SK-N-SH (cell line): Measurements from ENCODE around the gene TMEM50A. TPM values are rescaled to one million over a fixed set of nuclear protein-coding genes. Genes with fewer than 3 reads are reported as not detected.
"Not testable (repeated sequence)": the region's sequence is repeated elsewhere in the genome, so short reads cannot be mapped to it uniquely, and the experiment has no call there.

ENCODE experiments used
- CTCF ChIA-PET: fragments of 300-600, 350-600 bp; formaldehyde crosslinking; extraction: SDS; loops from one replicate; lab custom pipeline; 2021; lab: Yijun Ruan, JAX
- POLR2A ChIA-PET: fragments of 350-600 bp; sonication (Branson Sonifier 250); formaldehyde crosslinking; extraction: SDS; loops from one replicate; lab custom pipeline; 2020; ENCODE audit warnings: antibody characterized with exemption, inconsistent platforms; lab: Yijun Ruan, JAX
- DNase-seq: peaks from one replicate; pipeline ENCODE4 v3.0.0; 2012
- H2AFZ ChIP-seq: fragments of 200-600 bp; sonication (generic); 2 replicates; pipeline ENCODE4 v1.8.1; 2016; ENCODE audit warnings: antibody characterized with exemption, mild to moderate bottlenecking, low read depth
- H3F3A ChIP-seq: fragments of 200-600 bp; sonication (generic); replicated peaks from 2 replicates; pipeline ENCODE3; 2016; ENCODE audit warnings: antibody characterized with exemption, mild to moderate bottlenecking; ENCODE audit not compliant: insufficient read depth
- H3K27ac ChIP-seq, 2 experiments: fragments of 200-500 bp in 1 of 2; fragments of 200-600 bp in 1 of 2; sonication (Bioruptor generic) in 1 of 2; sonication (generic), shearing (Covaris generic) in 1 of 2; 2 replicates each; pipeline versions ENCODE4 v1.5.1 to v1.6.1; 2014 to 2016; ENCODE audit warnings: low read depth in 2 of 2, inconsistent platforms in 1 of 2, low read length in 1 of 2, mild to moderate bottlenecking in 1 of 2, mixed read lengths in 1 of 2
- H3K27me3 ChIP-seq: fragments of 200-600 bp; sonication (generic), shearing (Covaris generic); 2 replicates; pipeline ENCODE4 v1.6.1; 2016; ENCODE audit warnings: mixed run types; ENCODE audit not compliant: insufficient read depth
- H3K36me3 ChIP-seq, 2 experiments: fragments of 200-500 bp in 1 of 2; fragments of 200-600 bp in 1 of 2; sonication (Bioruptor generic) in 1 of 2; sonication (generic) in 1 of 2; replicated peaks in 1 of 2; 2 replicates each; pipeline versions ENCODE3 to v1.5.1; 2014 to 2016; ENCODE audit warnings: low read length in 1 of 2, mild to moderate bottlenecking in 1 of 2; ENCODE audit not compliant: insufficient read depth in 2 of 2, control insufficient read depth in 1 of 2
- H3K4me1 ChIP-seq, 2 experiments: fragments of 200-500 bp in 1 of 2; fragments of 200-600 bp in 1 of 2; sonication (Bioruptor generic) in 1 of 2; sonication (generic), shearing (Covaris generic) in 1 of 2; 2 replicates each; pipeline versions ENCODE4 v1.5.1 to v1.6.1; 2014 to 2016; ENCODE audit warnings: low read depth in 1 of 2, low read length in 1 of 2, mixed run types in 1 of 2; ENCODE audit not compliant: insufficient read depth in 2 of 2, control insufficient read depth in 1 of 2
- H3K4me2 ChIP-seq: fragments of 200-600 bp; sonication (generic), shearing (Covaris generic); 2 replicates; pipeline ENCODE4 v1.6.1; 2017; ENCODE audit warnings: mixed run types
- H3K4me3 ChIP-seq, 2 experiments: fragments of 200-500 bp in 1 of 2; fragments of 200-600 bp in 1 of 2; sonication (Bioruptor generic) in 1 of 2; sonication (generic), shearing (Covaris generic) in 1 of 2; 2 replicates each; pipeline versions ENCODE4 v1.5.1 to v1.8.1; 2014 to 2016; ENCODE audit warnings: low read depth in 2 of 2, inconsistent platforms in 1 of 2, low read length in 1 of 2, mild to moderate bottlenecking in 1 of 2, mixed read lengths in 1 of 2, moderate library complexity in 1 of 2
- H3K79me2 ChIP-seq: fragments of 200-600 bp; sonication (generic); 2 replicates; pipeline ENCODE4 v1.8.1; 2017; ENCODE audit warnings: mild to moderate bottlenecking; ENCODE audit not compliant: insufficient read depth
- H3K9ac ChIP-seq: fragments of 200-600 bp; sonication (generic); 2 replicates; pipeline ENCODE4 v1.6.1; 2017; ENCODE audit warnings: mixed run types
- H3K9me2 ChIP-seq: fragments of 200-600 bp; sonication (generic); 2 replicates; pipeline ENCODE4 v1.6.1; 2017; ENCODE audit warnings: mixed run types
- H3K9me3 ChIP-seq: fragments of 200-600 bp; sonication (generic); 2 replicates; pipeline ENCODE4 v1.6.1; 2017; ENCODE audit warnings: mixed run types, mild to moderate bottlenecking, moderate library complexity
- H4K20me1 ChIP-seq: fragments of 200-600 bp; sonication (generic); 2 replicates; pipeline ENCODE4 v1.6.1; 2017; ENCODE audit warnings: mild to moderate bottlenecking, mixed run types; ENCODE audit not compliant: insufficient read depth
- RAD21 ChIP-seq: IDR thresholded peaks from 2 replicates; pipeline ENCODE4 v1.6.1; 2012; ENCODE audit warnings: mild to moderate bottlenecking, low read length
- WGBS: methylation state at CpG from one replicate; pipeline ENCODE4 v1.1.6; 2017; ENCODE audit warnings: low lambda C conversion rate; 5-methylcytosine and 5-hydroxymethylcytosine counted together
- polyA plus RNA-seq, 3 experiments: library from polyadenylated mRNA; depleted of rRNA; stranded (reverse); fragments of >200 nt; gene quantifications; 2 replicates each; pipeline ENCODE4 v1.2.3, GENCODE V29; 2012
- TF ChIP-seq, protein P1 (sequence below): fragments of 200-600 bp; sonication (generic); IDR thresholded peaks from 2 replicates; pipeline ENCODE4 v1.6.1; 2017; ENCODE audit warnings: antibody characterized with exemption, mild to moderate bottlenecking, moderate library complexity
- TF ChIP-seq, protein P2 (sequence below): IDR thresholded peaks from 2 replicates; pipeline ENCODE4 v1.4.0; 2012; ENCODE audit warnings: low read depth

TMEM50A gene
- polyA plus RNA-seq, 1 of the 3 experiments (the other 2 are of a cell fraction) = 95.5 TPM

DNA sequence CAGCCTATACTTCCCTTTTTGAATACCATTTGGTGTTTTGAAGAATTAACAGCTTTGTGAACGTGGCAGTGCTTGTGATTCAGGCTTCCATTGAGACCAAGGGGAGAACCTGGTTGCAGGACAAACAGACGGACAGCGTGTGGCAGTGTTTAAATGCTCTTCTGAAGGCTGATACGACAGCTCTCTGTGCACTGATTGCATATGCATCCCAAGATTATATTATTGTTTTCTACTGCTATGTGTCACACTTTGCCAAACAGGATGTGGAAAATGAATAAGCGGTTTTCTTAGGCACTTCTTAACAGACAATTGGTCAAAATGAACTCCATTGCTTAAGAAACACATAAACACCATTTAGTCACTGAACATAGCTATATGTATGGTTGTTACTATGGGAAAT lies 8.2 kb upstream of the TMEM50A start:
- H3K36me3 ChIP-seq, H3K9ac ChIP-seq, POLR2A ChIA-PET, H3F3A ChIP-seq, H3K9me3 ChIP-seq, DNase-seq, H3K27me3 ChIP-seq, H4K20me1 ChIP-seq, H3K9me2 ChIP-seq, H3K4me2 ChIP-seq, H3K4me3 ChIP-seq, CTCF ChIA-PET, H3K4me1 ChIP-seq, H2AFZ ChIP-seq: not testable (repeated sequence)
- Histone ChIP-seq H3K27ac (peak overlapping the region in 1 of 2 experiments; percentile 46; a peak in 2 of 4 replicates), H3K79me2 (peaks cover 37% of the 10 kb centered on the region)
- 33% methylated on average over 2 of the region's 5 CpGs for WGBS
- TF ChIP-seq, protein P1, sequence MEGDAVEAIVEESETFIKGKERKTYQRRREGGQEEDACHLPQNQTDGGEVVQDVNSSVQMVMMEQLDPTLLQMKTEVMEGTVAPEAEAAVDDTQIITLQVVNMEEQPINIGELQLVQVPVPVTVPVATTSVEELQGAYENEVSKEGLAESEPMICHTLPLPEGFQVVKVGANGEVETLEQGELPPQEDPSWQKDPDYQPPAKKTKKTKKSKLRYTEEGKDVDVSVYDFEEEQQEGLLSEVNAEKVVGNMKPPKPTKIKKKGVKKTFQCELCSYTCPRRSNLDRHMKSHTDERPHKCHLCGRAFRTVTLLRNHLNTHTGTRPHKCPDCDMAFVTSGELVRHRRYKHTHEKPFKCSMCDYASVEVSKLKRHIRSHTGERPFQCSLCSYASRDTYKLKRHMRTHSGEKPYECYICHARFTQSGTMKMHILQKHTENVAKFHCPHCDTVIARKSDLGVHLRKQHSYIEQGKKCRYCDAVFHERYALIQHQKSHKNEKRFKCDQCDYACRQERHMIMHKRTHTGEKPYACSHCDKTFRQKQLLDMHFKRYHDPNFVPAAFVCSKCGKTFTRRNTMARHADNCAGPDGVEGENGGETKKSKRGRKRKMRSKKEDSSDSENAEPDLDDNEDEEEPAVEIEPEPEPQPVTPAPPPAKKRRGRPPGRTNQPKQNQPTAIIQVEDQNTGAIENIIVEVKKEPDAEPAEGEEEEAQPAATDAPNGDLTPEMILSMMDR = peak; percentile 24
- TF ChIP-seq RAD21 = peak; percentile 37; the same call in 1 of the 2 replicates

DNA sequence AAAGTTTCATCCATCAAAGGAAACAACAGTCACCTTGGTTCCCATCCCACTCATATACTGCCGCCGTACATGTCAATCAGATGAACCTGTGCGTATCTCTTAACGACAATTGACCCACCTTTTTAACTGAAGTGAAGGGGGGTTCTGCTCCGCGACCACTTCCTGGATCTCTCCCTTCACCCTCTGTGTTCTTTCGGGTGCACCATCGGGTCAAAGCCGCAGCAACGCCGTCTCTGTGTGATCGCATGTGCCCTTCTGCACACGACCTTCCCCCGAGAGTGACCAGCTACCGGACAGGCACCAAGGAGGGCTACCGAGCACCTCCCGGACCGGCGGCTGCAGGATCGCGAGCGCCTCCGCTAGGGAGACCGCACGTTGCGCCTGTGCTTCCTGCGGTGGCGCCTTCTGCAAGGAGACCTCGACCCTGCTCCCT lies 1.2 kb upstream of the TMEM50A start:
- peak overlapping the region; percentile 62 for H3K4me2 ChIP-seq
- H3K9me2 ChIP-seq, CTCF ChIA-PET, H2AFZ ChIP-seq, H3K27me3 ChIP-seq, H3K9me3 ChIP-seq, POLR2A ChIA-PET, DNase-seq, H3K27ac ChIP-seq: not testable (repeated sequence)
- WGBS = under 1% methylated on average over 9 of the region's 29 CpGs
- H3K36me3 ChIP-seq = peaks cover 3 to 17% of the 10 kb centered on the region in 2 experiments
- H3K9ac ChIP-seq = peak overlapping the region; percentile 60
- H3K79me2 ChIP-seq = peaks cover 67% of the 10 kb centered on the region
- TF ChIP-seq, protein P2, sequence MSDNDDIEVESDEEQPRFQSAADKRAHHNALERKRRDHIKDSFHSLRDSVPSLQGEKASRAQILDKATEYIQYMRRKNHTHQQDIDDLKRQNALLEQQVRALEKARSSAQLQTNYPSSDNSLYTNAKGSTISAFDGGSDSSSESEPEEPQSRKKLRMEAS = 0 out of 2 replicates have a peak, but pooled peaks have one; percentile 19
- TF ChIP-seq, protein P1 = peak; percentile 19
- peaks cover 3 to 18% of the 10 kb centered on the region in 2 experiments; a peak in 2 of 4 replicates for H3K4me1 ChIP-seq
- peak overlapping the region; percentile 69 to 80 for H3K4me3 ChIP-seq
- H3F3A ChIP-seq = peaks cover 12% of the 10 kb centered on the region
- peaks cover 23% of the 10 kb centered on the region; the same call in 1 of the 2 replicates for H4K20me1 ChIP-seq

DNA sequence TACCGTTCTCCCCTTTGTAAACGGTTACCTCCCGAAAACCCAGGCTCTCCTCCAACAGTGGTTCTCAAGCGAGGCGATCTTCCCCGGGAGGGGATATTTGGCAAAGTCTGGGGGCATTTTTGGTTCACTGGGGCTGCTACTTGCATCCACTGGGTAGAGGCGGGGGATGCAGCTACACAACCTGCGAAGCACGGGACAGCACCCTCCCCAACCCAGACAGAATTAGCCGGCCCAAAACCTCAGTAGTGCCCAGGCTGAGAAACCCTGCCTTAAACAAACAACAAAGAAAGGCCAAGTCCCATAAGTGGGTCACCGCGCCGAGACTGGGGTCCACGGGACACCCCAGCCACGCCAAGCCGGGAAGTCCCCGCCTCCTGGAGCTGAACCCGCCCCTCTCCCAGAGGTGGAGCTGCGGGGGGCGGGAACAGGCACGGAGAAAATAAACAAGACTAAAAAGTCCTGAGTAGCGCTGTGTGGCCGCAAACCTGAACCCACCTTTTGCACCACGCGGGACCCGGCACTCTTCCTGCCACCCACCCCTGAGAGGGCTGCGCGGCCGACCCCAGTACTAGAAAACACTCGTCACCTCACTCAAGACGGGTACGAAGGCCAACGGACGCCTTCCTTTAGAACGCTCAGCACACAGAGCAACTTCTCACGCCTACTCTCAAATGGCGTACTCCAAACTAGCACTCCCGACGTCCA lies 499 bp upstream of the TMEM50A start:
- peak overlapping the region; percentile 82 to 97 for H3K27ac ChIP-seq
- 0% methylated on average over 8 of the region's 39 CpGs for WGBS
- POLR2A ChIA-PET = interaction anchor here (0.8 kb wide), 1 partner anchor 90 kb away, joined by 3 read pairs; the partner anchor contains the start of gene RSRP1

More for the DNA sequence above, 499 bp upstream of the TMEM50A start:
- peaks cover 19% of the 10 kb centered on the region for H3F3A ChIP-seq
- peaks cover 68% of the 10 kb centered on the region for H3K79me2 ChIP-seq
- H3K9me3 ChIP-seq, H3K27me3 ChIP-seq, H3K9me2 ChIP-seq, H2AFZ ChIP-seq, CTCF ChIA-PET, DNase-seq: not testable (repeated sequence)
- peaks cover 3 to 22% of the 10 kb centered on the region in 2 experiments; a peak in 2 of 4 replicates for H3K4me1 ChIP-seq
- peaks cover 24% of the 10 kb centered on the region; the same call in 1 of the 2 replicates for H4K20me1 ChIP-seq
- H3K4me2 ChIP-seq = peak overlapping the region; percentile 81; the same call in 1 of the 2 replicates
- peak overlapping the region; percentile 90 to 93 for H3K4me3 ChIP-seq
- peak overlapping the region; percentile 96 for H3K9ac ChIP-seq
- H3K36me3 ChIP-seq = peaks cover 3 to 23% of the 10 kb centered on the region in 2 experiments
